SK-N-MC (cell line): ENCODE data around the gene HUS1B.
"Not testable (repeated sequence)": the region's sequence is repeated elsewhere in the genome, so short reads cannot be mapped to it uniquely, and the experiment has no call there.

Experiments used
- DNase-seq: peaks from one replicate; pipeline ENCODE4 v3.0.0-alpha.2; 2011; ENCODE audit warnings: low read depth, low spot score
- H3K27ac ChIP-seq: fragments of 200-600 bp; sonication (generic); 2 replicates; pipeline ENCODE4 v1.5.1; 2016; ENCODE audit warnings: mixed run types
- H3K36me3 ChIP-seq: fragments of 200-600 bp; sonication (generic); 2 replicates; pipeline ENCODE4 v1.6.1; 2017; ENCODE audit warnings: antibody characterized with exemption, low read length, mixed read lengths; ENCODE audit not compliant: insufficient read depth
- H3K4me3 ChIP-seq: fragments of 200-600 bp; sonication (generic); 2 replicates; pipeline ENCODE4 v1.5.1; 2016
- H3K9ac ChIP-seq: fragments of 200-600 bp; sonication (generic); 2 replicates; pipeline ENCODE4 v1.8.0; 2017; ENCODE audit warnings: mixed run types, mixed read lengths; ENCODE audit not compliant: insufficient read length
- H3K9me3 ChIP-seq: fragments of 200-600 bp; sonication (generic); 2 replicates; pipeline ENCODE4 v1.6.1; 2017; ENCODE audit warnings: low read depth, mild to moderate bottlenecking, antibody characterized with exemption, low read length, moderate library complexity, mixed read lengths
- EZH2 ChIP-seq: fragments of 200-600 bp; sonication (generic); IDR thresholded peaks from one replicate; pipeline ENCODE4 v1.6.1; 2017; ENCODE audit warnings: antibody characterized with exemption
- FOXP2 ChIP-seq: optimal IDR thresholded peaks from 2 replicates; pipeline ENCODE3; 2011; ENCODE audit warnings: mild to moderate bottlenecking, moderate library complexity; ENCODE audit not compliant: insufficient read depth; ENCODE audit errors: extremely low read length, control extremely low read depth
- POLR2AphosphoS5 ChIP-seq: IDR thresholded peaks from 2 replicates; pipeline ENCODE4 v1.6.1; 2012; ENCODE audit warnings: mild to moderate bottlenecking, low read depth, low read length, borderline replicate concordance

HUS1B gene

GRCh38 chr6:699319-699718 is 42.4 kb upstream of the HUS1B start:
- TF ChIP-seq EZH2 (no peak), FOXP2 (no peak), POLR2AphosphoS5 (no peak)
- H3K36me3 ChIP-seq = no peaks in the 10 kb centered on the region
- no peak for DNase-seq

GRCh38 chr6:694431-695126 is 37.7 kb upstream of the HUS1B start:
- not testable (repeated sequence) for H3K9ac ChIP-seq, DNase-seq, H3K4me3 ChIP-seq, H3K9me3 ChIP-seq, H3K36me3 ChIP-seq, H3K27ac ChIP-seq

More at GRCh38 chr6:699319-699718, 42.4 kb upstream of the HUS1B start:
- Histone ChIP-seq H3K27ac (no peak overlapping the region), H3K9ac (no peak overlapping the region), H3K9me3 (no peaks in the 10 kb centered on the region), H3K4me3 (no peak overlapping the region)

GRCh38 chr6:693723-694009 is 36.8 kb upstream of the HUS1B start:
- Histone ChIP-seq H3K9me3 (no peaks in the 10 kb centered on the region), H3K36me3 (no peaks in the 10 kb centered on the region), H3K9ac (no peak overlapping the region), H3K27ac (no peak overlapping the region), H3K4me3 (peak overlapping the region; percentile 89)
- no peak for TF ChIP-seq FOXP2
- TF ChIP-seq EZH2 = no peak
- no peak for TF ChIP-seq POLR2AphosphoS5
- DNase-seq = no peak

GRCh38 chr6:692858-693722 is 36.2 kb upstream of the HUS1B start, which contains the start of gene EXOC2:
EXOC2 (minus strand) TSS chr6:693139; CDS start chr6:637818, 55,321 bp downstream.
- DNase-seq = no peak
- H3K9ac ChIP-seq = peak within 1 kb of the TSS; percentile 74
- no peaks in the 10 kb centered on the region for H3K9me3 ChIP-seq
- TF ChIP-seq POLR2AphosphoS5 (peak; percentile 74), FOXP2 (no peak), EZH2 (no peak)
- H3K4me3 ChIP-seq = peak within 1 kb of the TSS; percentile 89
- no peaks in the 10 kb centered on the region for H3K36me3 ChIP-seq
- H3K27ac ChIP-seq = no peak within 1 kb of the TSS

- TF ChIP-seq FOXP2 (no peak), EZH2 (no peak), POLR2AphosphoS5 (no peak)
- Histone ChIP-seq H3K4me3 (peak overlapping the region; percentile 89), H3K9ac (peak overlapping the region; percentile 74), H3K36me3 (no peaks in the 10 kb centered on the region), H3K27ac (no peak overlapping the region), H3K9me3 (no peaks in the 10 kb centered on the region)
- DNase-seq = no peak
These were observed 35.5 kb upstream of the HUS1B start for GRCh38 chr6:692356-692851.

- no peak overlapping the region for H3K9ac ChIP-seq
- no peaks in the 10 kb centered on the region for H3K9me3 ChIP-seq
- no peak overlapping the region for H3K27ac ChIP-seq
- H3K4me3 ChIP-seq = no peak overlapping the region
- H3K36me3 ChIP-seq = no peaks in the 10 kb centered on the region
- TF ChIP-seq FOXP2 = no peak
- TF ChIP-seq POLR2AphosphoS5 = no peak
- no peak for DNase-seq
These were observed 32.3 kb upstream of the HUS1B start for GRCh38 chr6:689223-689622.

- TF ChIP-seq POLR2AphosphoS5 (no peak), EZH2 (no peak), FOXP2 (no peak)
- Histone ChIP-seq H3K36me3 (no peaks in the 10 kb centered on the region), H3K9me3 (no peaks in the 10 kb centered on the region), H3K9ac (no peak overlapping the region), H3K27ac (no peak overlapping the region), H3K4me3 (no peak overlapping the region)
- no peak for DNase-seq
These were observed 29.6 kb upstream of the HUS1B start for GRCh38 chr6:686497-686896.

GRCh38 chr6:684831-685636 is 28.1 kb upstream of the HUS1B start:
- Histone ChIP-seq H3K27ac (no peak overlapping the region), H3K4me3 (no peak overlapping the region), H3K9me3 (no peaks in the 10 kb centered on the region), H3K9ac (no peak overlapping the region), H3K36me3 (no peaks in the 10 kb centered on the region)
- no peak for TF ChIP-seq EZH2
- no peak for TF ChIP-seq POLR2AphosphoS5
- no peak for TF ChIP-seq FOXP2
- no peak for DNase-seq
